IMR-90 (cell line): ENCODE results near the gene MYPOP. TPM values are rescaled to one million over a fixed set of nuclear protein-coding genes. Genes with fewer than 3 reads are reported as not detected.
A peak's percentile ranks its signal among the peaks of the same experiment; 100 is the strongest.

ENCODE experiments used
- ATAC-seq: fragments of 200-7000 bp; cut with Tn5 transposase; 2 replicates; pipeline ENCODE4 v1.9.1; 2020; ENCODE audit warnings: low read depth, mild to moderate bottlenecking, moderate library complexity
- BruUV-seq: library from RNA; stranded (reverse); fragments of 400-500 nt; replicated peaks from 2 replicates; lab custom pipeline; 2021; lab: Mats Ljungman, UMichigan
- CTCF ChIA-PET: fragments of 300-600 bp; formaldehyde crosslinking; extraction: SDS; loops from one replicate; lab custom pipeline; 2021; ENCODE audit warnings: antibody characterized with exemption; lab: Yijun Ruan, JAX
- POLR2A ChIA-PET: fragments of 300-600 bp; sonication (Branson Sonifier 250); formaldehyde crosslinking; loops from one replicate; lab custom pipeline; 2022; ENCODE audit warnings: antibody characterized with exemption; ENCODE audit not compliant: unreplicated experiment; lab: Charles Lee
- DNase-seq: peaks from one replicate; pipeline ENCODE4 v3.0.0; 2013
- H2AFZ ChIP-seq: replicated peaks from 2 replicates; pipeline ENCODE3; 2013; ENCODE audit warnings: low read length, mild to moderate bottlenecking; ENCODE audit not compliant: poor library complexity
- H2AK5ac ChIP-seq: 2 replicates; pipeline ENCODE4 v1.6.1; 2013; ENCODE audit warnings: low read depth, low read length, inconsistent platforms
- H2AK9ac ChIP-seq: replicated peaks from 2 replicates; pipeline ENCODE3; 2013; ENCODE audit warnings: mild to moderate bottlenecking, low read depth, low read length, moderate library complexity; ENCODE audit not compliant: poor library complexity
- H2BK120ac ChIP-seq: 2 replicates; pipeline ENCODE4 v1.6.1; 2013; ENCODE audit warnings: low read depth, low read length, inconsistent platforms
- H2BK15ac ChIP-seq: 3 replicates; pipeline ENCODE4 v1.6.1; 2013; ENCODE audit warnings: low read depth, low read length, inconsistent platforms
- H2BK20ac ChIP-seq: 2 replicates; pipeline ENCODE4 v1.6.1; 2013; ENCODE audit warnings: low read depth, mild to moderate bottlenecking, inconsistent platforms, low read length, moderate library complexity
- H2BK5ac ChIP-seq: 2 replicates; pipeline ENCODE4 v1.6.1; 2013; ENCODE audit warnings: mild to moderate bottlenecking, low read depth, low read length, inconsistent platforms; ENCODE audit not compliant: poor library complexity, severe bottlenecking
- H3K14ac ChIP-seq: replicated peaks from 2 replicates; pipeline ENCODE4 v1.6.1; 2013; ENCODE audit warnings: low read depth, low read length, inconsistent platforms
- H3K18ac ChIP-seq: 2 replicates; pipeline ENCODE4 v1.6.1; 2013; ENCODE audit warnings: low read depth, low read length, control low read depth
- H3K23ac ChIP-seq: 2 replicates; pipeline ENCODE4 v1.6.1; 2013; ENCODE audit warnings: low read depth, low read length, inconsistent platforms
- H3K27ac ChIP-seq: 2 replicates; pipeline ENCODE4 v1.5.1; 2013; ENCODE audit warnings: mild to moderate bottlenecking, control low read depth, low read length; ENCODE audit not compliant: insufficient read depth
- H3K27me3 ChIP-seq: 2 replicates; pipeline ENCODE4 v1.6.1; 2013; ENCODE audit warnings: low read length; ENCODE audit not compliant: control insufficient read depth, insufficient read depth
- H3K36me3 ChIP-seq: 2 replicates; pipeline ENCODE4 v1.6.1; 2013; ENCODE audit warnings: low read length, mixed read lengths; ENCODE audit not compliant: control insufficient read depth, insufficient read depth
- H3K4ac ChIP-seq: 2 replicates; pipeline ENCODE4 v1.6.1; 2013; ENCODE audit warnings: low read depth, low read length, inconsistent platforms
- H3K4me1 ChIP-seq: 2 replicates; pipeline ENCODE4 v1.6.1; 2013; ENCODE audit warnings: low read length, mixed read lengths; ENCODE audit not compliant: control insufficient read depth, insufficient read depth
- H3K4me2 ChIP-seq: 2 replicates; pipeline ENCODE4 v1.6.1; 2013; ENCODE audit warnings: low read depth, mild to moderate bottlenecking, control low read depth, low read length, moderate library complexity
- H3K4me3 ChIP-seq: 2 replicates; pipeline ENCODE4 v1.5.1; 2013; ENCODE audit warnings: low read depth, mild to moderate bottlenecking, control low read depth, low read length, moderate library complexity; ENCODE audit not compliant: insufficient read depth
- H3K56ac ChIP-seq: 2 replicates; pipeline ENCODE4 v1.6.1; 2013; ENCODE audit warnings: low read length, inconsistent platforms; ENCODE audit not compliant: insufficient read depth; ENCODE audit errors: extremely low read depth
- H3K79me1 ChIP-seq, 2 experiments: 2 replicates each; pipeline ENCODE4 v1.6.1; 2013; ENCODE audit warnings: low read length in 2 of 2, inconsistent platforms in 1 of 2, low read depth in 1 of 2
- H3K9ac ChIP-seq: 2 replicates; pipeline ENCODE4 v1.6.1; 2013; ENCODE audit warnings: low read depth, low read length, control low read depth
- H3K9me1 ChIP-seq: 2 replicates; pipeline ENCODE4 v1.6.1; 2013; ENCODE audit warnings: low read length, inconsistent platforms; ENCODE audit not compliant: insufficient read depth
- H3K9me3 ChIP-seq: 2 replicates; pipeline ENCODE4 v1.6.1; 2013; ENCODE audit warnings: low read length; ENCODE audit not compliant: control insufficient read depth, insufficient read depth
- H4K20me1 ChIP-seq: 2 replicates; pipeline ENCODE4 v1.6.1; 2013; ENCODE audit warnings: low read length, inconsistent platforms; ENCODE audit not compliant: insufficient read depth
- H4K5ac ChIP-seq: 2 replicates; pipeline ENCODE4 v1.6.1; 2013; ENCODE audit warnings: mild to moderate bottlenecking, low read depth, low read length, control low read depth
- H4K8ac ChIP-seq, 2 experiments: 2 replicates each; pipeline ENCODE4 v1.6.1; 2013; ENCODE audit warnings: low read depth in 2 of 2, low read length in 2 of 2, control low read depth in 1 of 2, inconsistent platforms in 1 of 2
- H4K91ac ChIP-seq: 2 replicates; pipeline ENCODE4 v1.6.1; 2013; ENCODE audit warnings: low read depth, low read length, inconsistent platforms; ENCODE audit not compliant: insufficient read depth
- BHLHE40 ChIP-seq: fragments of 150-350 bp; IDR thresholded peaks from 2 replicates; pipeline ENCODE4 v1.6.1; 2016; ENCODE audit warnings: mild to moderate bottlenecking, low read depth, low read length
- CEBPB ChIP-seq: IDR thresholded peaks from 2 replicates; pipeline ENCODE4 v1.6.1; 2012; ENCODE audit warnings: low read depth, low read length, improper control_type of control experiment
- CHD1 ChIP-seq: IDR thresholded peaks from 2 replicates; pipeline ENCODE4 v1.6.1; 2012; ENCODE audit warnings: low read depth, low read length, improper control_type of control experiment
- CTCF ChIP-seq: conservative IDR thresholded peaks from 2 replicates; pipeline ENCODE4 v1.5.1; 2012; ENCODE audit warnings: mild to moderate bottlenecking, low read depth, low read length, improper control_type of control experiment
- ELK1 ChIP-seq: fragments of 150-350 bp; IDR thresholded peaks from 2 replicates; pipeline ENCODE4 v1.6.1; 2016; ENCODE audit warnings: low read depth, mild to moderate bottlenecking, low read length, moderate library complexity, borderline replicate concordance
- FOS ChIP-seq: fragments of 150-350 bp; IDR thresholded peaks from 2 replicates; pipeline ENCODE4 v1.6.1; 2016; ENCODE audit warnings: low read depth, low read length
- MAFK ChIP-seq: IDR thresholded peaks from 2 replicates; pipeline ENCODE4 v1.6.1; 2012; ENCODE audit warnings: low read depth, low read length, improper control_type of control experiment
- MAZ ChIP-seq: IDR thresholded peaks from 2 replicates; pipeline ENCODE4 v1.6.1; 2012; ENCODE audit warnings: low read depth, mild to moderate bottlenecking, low read length, improper control_type of control experiment, moderate library complexity, borderline replicate concordance
- MXI1 ChIP-seq: IDR thresholded peaks from 2 replicates; pipeline ENCODE4 v1.6.1; 2012; ENCODE audit warnings: low read depth, mild to moderate bottlenecking, low read length, moderate library complexity, borderline replicate concordance
- NFE2L2 ChIP-seq: fragments of 150-350 bp; IDR thresholded peaks from 2 replicates; pipeline ENCODE4 v1.6.1; 2016; ENCODE audit warnings: low read depth, mild to moderate bottlenecking, low read length
- POLR2A ChIP-seq: IDR thresholded peaks from 2 replicates; pipeline ENCODE4 v1.6.1; 2012; ENCODE audit warnings: mild to moderate bottlenecking, low read depth, low read length
- RAD21 ChIP-seq: IDR thresholded peaks from 2 replicates; pipeline ENCODE4 v1.6.1; 2012; ENCODE audit warnings: low read length, improper control_type of control experiment
- RCOR1 ChIP-seq: IDR thresholded peaks from 2 replicates; pipeline ENCODE4 v1.6.1; 2012; ENCODE audit warnings: mild to moderate bottlenecking, low read length, improper control_type of control experiment; ENCODE audit not compliant: insufficient replicate concordance
- RFX5 ChIP-seq: IDR thresholded peaks from 2 replicates; pipeline ENCODE4 v1.8.0; 2012; ENCODE audit warnings: low read depth, mild to moderate bottlenecking, low read length, moderate library complexity
- SMC3 ChIP-seq: fragments of 150-350 bp; IDR thresholded peaks from 2 replicates; pipeline ENCODE4 v1.6.1; 2016; ENCODE audit warnings: low read depth, mild to moderate bottlenecking, antibody characterized with exemption, low read length, moderate library complexity
- USF2 ChIP-seq: fragments of 150-350 bp; IDR thresholded peaks from 2 replicates; pipeline ENCODE4 v1.6.1; 2017; ENCODE audit warnings: mild to moderate bottlenecking, antibody characterized with exemption, low read length, low read depth
- WGBS, 2 experiments: methylation state at CpG; one replicate each; pipeline versions ENCODE4 v1.1.5 to v1.1.7; 2013; ENCODE audit warnings: missing lambda C conversion rate in 2 of 2; ENCODE audit not compliant: insufficient read length in 1 of 2; ENCODE audit errors: extremely low coverage in 2 of 2; 5-methylcytosine and 5-hydroxymethylcytosine counted together
- dilution Hi-C: fragments of 300-500 bp; cut with HindIII; formaldehyde crosslinking; loops from one replicate; pipeline ENCODE4 v1.14.3; 2018; ENCODE audit warnings: low sequenced_read_pairs; ENCODE audit not compliant: unreplicated experiment
- in situ Hi-C: fragments of 300-500 bp; cut with MboI; formaldehyde crosslinking; loops from 3 replicates; pipeline ENCODE4 v1.14.3; 2019; ENCODE audit warnings: low sequenced_read_pairs, inconsistent platforms, mixed read lengths
- intact Hi-C: fragments of 100-400 bp; cut with micrococcal nuclease; formaldehyde crosslinking; loops from 2 replicates; pipeline ENCODE4 v1.10.0; 2022
- polyA plus RNA-seq, 3 experiments: library from polyadenylated mRNA; depleted of rRNA; stranded (reverse); fragments of >200 nt; gene quantifications; 2 replicates each; pipeline ENCODE4 v1.2.3, GENCODE V29; 2012; ENCODE audit warnings: low replicate concordance in 1 of 3
- total RNA-seq: library from RNA; depleted of rRNA; stranded (reverse); fragments of >200 nt; gene quantifications from 2 replicates; pipeline ENCODE4 v1.2.3, GENCODE V29; 2012

MYPOP gene
- total and polyA plus RNA-seq, 2 of the 4 experiments (the other 2 are of a cell fraction), result 0.36 to 2.8 TPM

GRCh38 chr19:45901432-45901911 lies 941 bp downstream of the MYPOP start:
- Histone ChIP-seq H3K4me3 (peak overlapping the region; percentile 70), H3K9me1 (peaks cover 7% of the 10 kb centered on the region; the same call in 1 of the 2 replicates), H3K4me2 (peak overlapping the region; percentile 89), H3K9ac (peak overlapping the region; percentile 56), H2AK5ac (peak overlapping the region; percentile 35), H3K4ac (no peak overlapping the region), H3K27me3 (no peaks in the 10 kb centered on the region), H3K36me3 (peaks cover 20% of the 10 kb centered on the region), H3K4me1 (0 out of 2 replicates have a peak, but pooled peaks cover 4% of the 10 kb centered on the region), H2AFZ (peak overlapping the region; percentile 99), H4K91ac (no peak overlapping the region), H4K20me1 (0 out of 2 replicates have a peak, but pooled peaks cover 9% of the 10 kb centered on the region), H2BK20ac (no peak overlapping the region), H2BK15ac (no peak overlapping the region), H3K23ac (no peak overlapping the region), H3K27ac (no peak overlapping the region; the same call in 1 of the 2 replicates), H3K9me3 (no peaks in the 10 kb centered on the region), H2AK9ac (peak overlapping the region; percentile 22), H3K18ac (no peak overlapping the region), H3K14ac (no peak overlapping the region), H2BK120ac (no peak overlapping the region), H4K5ac (no peak overlapping the region), H3K56ac (no peak overlapping the region), H2BK5ac (no peak overlapping the region), H3K79me1 (peaks cover 9 to 21% of the 10 kb centered on the region in 2 experiments), H4K8ac (no peak overlapping the region)
- dilution Hi-C loops (no loop called here), intact Hi-C loops (no loop called here), in situ Hi-C loops (no loop called here)
- ChIA-PET CTCF (no interaction called here), POLR2A (no interaction called here)
- WGBS, 2 experiments, result 8% methylated on average over 37 of the region's 69 CpGs; no CpG with 5 or more reads in 1 of the 2 experiments
- TF ChIP-seq MAZ (no peak), MXI1 (0 out of 2 replicates have a peak, but pooled peaks have one; percentile 23), SMC3 (no peak), ELK1 (no peak), CHD1 (no peak), POLR2A (no peak), CEBPB (peak; percentile 96), RFX5 (no peak), FOS (no peak), MAFK (no peak), USF2 (no peak), NFE2L2 (no peak), CTCF (no peak), RAD21 (no peak), BHLHE40 (peak; percentile 19; the same call in 1 of the 2 replicates), RCOR1 (no peak)
- BruUV-seq, result no TSS peak
- no peak for ATAC-seq
- peak; percentile 42 for DNase-seq
